Measurements from ENCODE around the gene BANK1.

DNA sequence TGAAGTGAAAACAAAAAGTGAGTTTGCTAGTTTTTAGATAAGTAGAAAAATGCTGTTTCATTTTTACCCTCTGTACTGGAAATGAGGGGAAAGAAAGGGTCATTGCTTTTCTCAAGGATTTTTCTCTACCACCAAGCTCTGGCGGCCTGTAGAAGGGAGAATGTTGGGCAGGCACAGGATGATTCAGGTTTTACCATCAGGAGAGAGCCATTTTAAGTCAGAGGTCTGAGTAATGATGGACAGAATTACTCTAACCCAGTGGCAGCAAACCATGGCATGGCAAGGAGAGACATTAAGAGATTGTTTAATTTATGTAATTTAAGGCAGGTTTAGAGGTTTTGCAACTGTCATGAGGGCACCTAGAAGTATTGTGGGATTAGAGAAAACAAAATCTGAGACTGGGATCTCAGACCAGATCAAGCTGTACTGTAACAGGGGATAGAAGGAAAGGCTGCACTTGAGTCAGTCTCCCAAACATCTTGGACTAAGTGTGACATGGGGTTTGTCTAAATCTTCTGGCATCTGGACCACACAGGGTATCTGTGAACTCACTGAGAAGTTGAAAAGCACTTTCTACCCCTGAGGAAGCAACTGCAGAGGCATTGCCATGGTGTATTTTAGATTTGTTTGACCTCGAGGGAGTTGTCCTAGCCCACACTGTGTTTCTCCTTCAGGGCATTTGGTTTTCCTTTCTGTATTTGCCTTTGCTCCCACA lies 81.6 kb downstream of the BANK1 start:
- no peak for TF ChIP-seq POLR2A (IDR thresholded peaks at IDR 0.05; ENCODE audit: low read length)
- TF ChIP-seq GATA1 (IDR thresholded peaks at IDR 0.05; ENCODE audit: low read depth, low read length) = no peak
